Activated CD4-positive, alpha-beta T cell treated with anti-CD3 and anti-CD28 coated beads, Interleukin-2, amount 50 U/mL, for 16 hours (primary cell): ENCODE results near the gene ADGRG3.
"Not testable (repeated sequence)": the region's sequence is repeated elsewhere in the genome, so short reads cannot be mapped to it uniquely, and the experiment has no call there.

Experiments used
- DNase-seq: peaks from one replicate; pipeline ENCODE4 v3.0.0-alpha.2; 2020

The ADGRG3 gene

DNA sequence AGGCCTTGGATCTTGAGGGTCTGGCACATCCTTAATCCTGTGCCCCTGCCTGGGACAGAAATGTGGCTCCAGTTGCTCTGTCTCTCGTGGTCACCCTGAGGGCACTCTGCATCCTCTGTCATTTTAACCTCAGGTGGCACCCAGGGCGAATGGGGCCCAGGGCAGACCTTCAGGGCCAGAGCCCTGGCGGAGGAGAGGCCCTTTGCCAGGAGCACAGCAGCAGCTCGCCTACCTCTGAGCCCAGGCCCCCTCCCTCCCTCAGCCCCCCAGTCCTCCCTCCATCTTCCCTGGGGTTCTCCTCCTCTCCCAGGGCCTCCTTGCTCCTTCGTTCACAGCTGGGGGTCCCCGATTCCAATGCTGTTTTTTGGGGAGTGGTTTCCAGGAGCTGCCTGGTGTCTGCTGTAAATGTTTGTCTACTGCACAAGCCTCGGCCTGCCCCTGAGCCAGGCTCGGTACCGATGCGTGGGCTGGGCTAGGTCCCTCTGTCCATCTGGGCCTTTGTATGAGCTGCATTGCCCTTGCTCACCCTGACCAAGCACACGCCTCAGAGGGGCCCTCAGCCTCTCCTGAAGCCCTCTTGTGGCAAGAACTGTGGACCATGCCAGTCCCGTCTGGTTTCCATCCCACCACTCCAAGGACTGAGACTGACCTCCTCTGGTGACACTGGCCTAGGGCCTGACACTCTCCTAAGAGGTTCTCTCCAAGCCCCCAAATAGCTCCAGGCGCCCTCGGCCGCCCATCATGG is 4.0 kb upstream of the ADGRG3 start:
- no peak for DNase-seq

GRCh38 chr16:57664662-57665025 is 3.5 kb upstream of the ADGRG3 start:
- no peak for DNase-seq

DNA sequence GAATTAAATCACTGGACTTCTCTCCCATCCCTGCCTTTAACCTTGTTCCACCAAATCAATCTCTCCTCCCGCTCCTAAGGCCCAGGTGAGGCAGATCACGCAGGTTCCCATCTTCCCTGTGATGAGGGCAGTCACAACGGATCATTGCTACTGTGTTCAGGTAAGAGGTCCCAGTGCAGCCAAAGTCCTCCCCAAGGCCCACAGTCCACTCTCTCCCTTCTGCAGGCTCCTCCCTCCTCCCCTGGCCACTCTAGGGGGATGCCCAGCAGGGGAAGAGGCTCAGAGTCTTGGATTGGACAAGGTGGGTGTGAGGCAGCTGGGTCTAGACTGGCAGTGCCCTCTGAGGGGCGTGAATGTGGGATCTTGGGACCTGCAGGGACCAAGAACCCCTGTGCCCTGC is 2.6 kb upstream of the ADGRG3 start:
- DNase-seq, result no peak

- DNase-seq, result no peak
These were observed 1.6 kb upstream of the ADGRG3 start for GRCh38 chr16:57666353-57667047.

GRCh38 chr16:57667048-57667525 is 1.0 kb upstream of the ADGRG3 start:
- DNase-seq, result no peak

DNA sequence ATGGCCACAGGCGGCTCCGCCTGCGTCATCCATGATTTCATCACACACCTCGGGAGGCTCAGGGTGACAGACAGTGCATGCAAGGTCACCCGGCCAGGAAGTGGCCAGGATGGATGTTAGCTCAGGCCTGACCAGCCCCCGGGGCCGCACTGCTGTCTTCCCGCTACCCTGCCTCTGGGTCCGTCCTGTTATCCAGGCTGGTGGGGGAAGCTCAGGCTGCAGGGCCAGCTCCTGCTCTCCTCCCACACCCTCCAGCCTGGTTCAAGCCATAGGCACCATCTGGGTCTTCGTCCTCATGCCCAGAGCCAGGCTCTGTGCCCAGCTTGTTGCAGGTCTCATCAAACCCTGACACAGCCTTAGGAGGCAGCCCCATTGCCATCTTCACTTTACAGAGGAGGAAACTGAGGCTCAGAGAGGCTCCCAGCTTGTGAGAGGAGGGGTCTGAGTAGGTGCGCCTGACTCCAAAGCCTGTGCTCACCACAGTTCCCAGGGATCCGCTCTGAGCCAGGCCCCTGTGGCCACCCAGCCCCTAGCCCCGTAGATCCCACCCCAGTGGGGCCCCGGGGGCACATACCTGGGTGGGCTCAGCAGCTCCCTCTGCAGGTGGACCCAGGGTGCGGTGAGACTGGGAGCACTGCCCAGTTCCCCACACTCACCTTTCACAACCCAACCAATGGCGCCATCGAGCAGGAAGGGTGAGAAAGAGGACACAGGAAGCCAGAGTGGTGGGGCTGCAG is 412 bp upstream of the ADGRG3 start:
- DNase-seq, result no peak

GRCh38 chr16:57668630-57669475 is 747 bp downstream of the ADGRG3 start:
- DNase-seq, result no peak

DNA sequence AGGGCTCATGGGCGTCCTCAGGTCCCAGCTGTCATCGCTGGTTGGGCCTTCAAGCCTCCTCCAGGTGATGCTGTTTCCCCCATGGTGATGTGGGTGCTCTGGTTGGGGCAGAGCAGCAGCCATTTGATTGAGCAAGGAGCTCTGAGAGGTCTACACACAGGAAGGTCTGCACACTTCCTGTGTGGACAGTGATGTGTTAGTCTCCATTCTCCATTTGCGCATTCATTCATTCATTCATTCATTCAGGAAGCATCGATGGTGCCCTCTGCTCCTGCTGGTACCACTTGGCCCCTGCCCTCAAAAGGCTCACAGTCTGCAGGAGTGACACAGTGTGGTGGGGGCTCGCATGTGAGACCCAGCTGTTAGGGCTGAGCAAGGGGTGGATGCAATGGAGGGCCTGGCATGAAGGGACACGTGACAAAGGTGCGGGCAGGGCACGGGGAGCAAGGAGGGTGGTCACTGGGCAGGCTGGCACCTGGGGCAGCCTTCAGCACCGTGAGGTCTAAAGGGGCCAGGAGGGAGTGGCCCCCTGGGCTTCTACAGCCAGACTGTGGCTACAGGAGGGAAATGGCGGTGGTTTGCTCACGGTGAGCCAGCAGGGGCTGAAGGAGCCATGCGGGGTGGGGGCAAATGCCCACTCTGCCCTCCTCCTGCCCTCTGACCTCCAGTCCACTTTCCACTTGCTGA is 1.5 kb downstream of the ADGRG3 start:
- DNase-seq, result no peak

DNA sequence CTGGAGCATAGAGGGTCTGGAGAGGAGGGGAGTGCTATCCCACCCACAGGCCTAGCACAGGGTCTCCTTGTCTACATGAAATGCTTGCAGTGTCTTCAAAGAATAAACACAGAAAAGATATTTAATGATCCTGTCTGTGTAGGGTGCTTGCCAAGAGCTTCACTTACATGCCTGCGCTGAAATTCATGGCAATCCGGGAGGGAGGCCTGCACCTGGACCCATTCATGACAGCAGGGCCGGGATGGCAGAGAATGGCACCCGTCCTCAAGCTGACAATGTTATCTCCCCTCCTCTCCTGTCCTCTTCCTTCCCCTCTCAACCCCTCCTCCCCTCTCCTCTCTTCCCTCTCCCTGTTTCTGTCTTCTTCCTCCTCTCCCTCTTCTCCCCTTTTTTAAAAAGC is 2.1 kb downstream of the ADGRG3 start:
- no peak for DNase-seq

GRCh38 chr16:57671451-57671850 is 3.3 kb downstream of the ADGRG3 start:
- not testable (repeated sequence) for DNase-seq

- no peak for DNase-seq
These were observed 4.3 kb downstream of the ADGRG3 start for GRCh38 chr16:57672416-57672815.

DNA sequence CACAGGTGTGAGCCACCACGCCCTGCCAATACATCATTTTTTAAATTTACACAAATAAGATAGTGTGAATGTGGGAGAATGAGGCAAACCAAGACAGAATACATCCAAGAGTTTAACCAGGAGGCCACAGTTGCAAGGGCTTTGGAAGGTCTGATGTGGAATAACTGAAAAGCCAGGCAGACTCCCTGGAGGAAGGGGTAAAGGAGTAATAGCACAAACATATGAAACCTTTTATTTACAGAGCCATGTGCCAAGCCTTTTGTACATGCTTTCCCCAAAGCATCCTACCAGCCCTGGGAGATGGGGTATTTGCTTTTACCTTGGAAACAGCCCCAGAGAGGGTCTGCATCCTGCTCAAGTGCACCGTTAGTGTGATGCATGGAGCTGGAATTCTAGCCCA is 4.7 kb downstream of the ADGRG3 start:
- no peak for DNase-seq

- no peak for DNase-seq
These were observed 7.8 kb downstream of the ADGRG3 start for GRCh38 chr16:57675741-57676551.

DNA sequence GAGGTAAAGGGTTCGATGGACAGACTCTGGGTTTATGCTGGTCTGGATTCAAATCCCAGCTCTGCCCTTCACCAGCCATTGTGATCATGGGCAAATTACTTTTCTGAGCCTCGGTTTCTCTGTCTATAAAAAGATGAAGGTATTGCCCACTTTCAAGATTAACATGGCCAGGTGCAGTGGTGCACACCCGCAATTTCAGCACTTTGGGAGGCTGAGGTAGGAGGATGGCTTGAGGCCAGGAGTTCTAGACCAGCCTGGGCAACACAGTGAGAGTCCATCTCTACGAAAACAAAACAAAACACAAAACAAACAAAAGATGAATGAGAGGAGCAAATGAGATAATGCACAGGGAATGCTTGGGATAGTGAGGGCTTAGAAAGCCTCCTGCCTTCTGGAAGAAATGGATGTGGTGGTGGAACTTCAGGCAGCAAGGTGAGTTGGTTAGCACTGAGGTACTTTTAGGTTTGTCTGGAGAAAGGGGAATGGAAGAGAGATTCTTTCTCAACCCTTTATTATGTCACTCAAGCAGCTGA is 8.5 kb downstream of the ADGRG3 start:
- no peak for DNase-seq

- no peak for DNase-seq
These were observed 9.7 kb downstream of the ADGRG3 start for GRCh38 chr16:57677622-57678369.

DNA sequence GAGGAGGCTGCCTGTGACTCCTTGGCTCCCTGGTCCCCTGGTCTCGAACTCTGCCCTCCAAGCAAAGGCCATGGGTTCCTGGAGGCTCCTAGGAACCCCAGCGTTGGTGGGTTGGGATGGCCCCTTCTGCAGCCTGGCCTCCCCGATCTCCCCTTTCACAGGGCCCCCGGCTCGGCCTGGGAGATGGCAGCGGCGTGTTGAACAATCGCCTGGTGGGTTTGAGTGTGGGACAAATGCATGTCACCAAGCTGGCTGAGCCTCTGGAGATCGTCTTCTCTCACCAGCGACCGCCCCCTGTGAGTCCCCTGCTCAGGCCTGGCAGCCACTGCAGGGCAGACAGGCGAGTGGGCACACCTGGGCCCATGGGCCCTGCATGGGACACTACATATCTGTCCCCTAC is 10.9 kb downstream of the ADGRG3 start:
- no peak for DNase-seq

DNA sequence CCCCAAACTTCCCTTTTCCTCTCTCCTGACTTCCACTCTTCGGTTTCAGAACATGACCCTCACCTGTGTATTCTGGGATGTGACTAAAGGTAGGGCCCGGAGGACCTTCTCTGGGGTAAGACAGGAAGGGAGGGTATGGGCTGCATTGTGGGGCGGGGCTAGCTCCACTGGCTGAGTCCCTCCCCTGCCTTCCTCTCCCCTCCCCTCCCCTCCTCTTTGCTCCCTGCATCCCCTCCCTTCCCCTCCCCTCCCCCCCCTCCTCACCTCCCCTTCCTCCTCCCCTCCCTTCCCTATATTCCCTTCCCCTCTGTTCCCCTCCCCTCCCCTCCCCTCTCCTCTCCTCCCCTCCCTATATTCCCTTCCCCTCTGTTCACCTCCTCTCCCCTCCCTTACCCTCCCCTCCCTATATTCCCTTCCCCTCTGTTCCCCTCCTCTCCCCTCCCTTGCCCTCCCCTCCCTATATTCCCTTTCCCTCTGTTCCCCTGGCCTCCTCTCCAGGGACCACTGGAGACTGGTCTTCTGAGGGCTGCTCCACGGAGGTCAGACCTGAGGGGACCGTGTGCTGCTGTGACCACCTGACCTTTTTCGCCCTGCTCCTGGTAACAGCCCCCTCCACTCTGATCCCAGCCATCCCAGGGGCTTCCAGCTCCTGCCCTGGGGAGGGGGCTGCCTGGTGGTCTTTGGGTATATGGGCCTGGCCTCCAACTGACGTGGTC is 11.8 kb downstream of the ADGRG3 start:
- no peak for DNase-seq

GRCh38 chr16:57680842-57681375 is 12.8 kb downstream of the ADGRG3 start:
- no peak for DNase-seq
